Sigmoid colon (tissue), 7 donors: ENCODE measurements around the gene GGPS1. TPM values are rescaled to one million over a fixed set of nuclear protein-coding genes. Genes with fewer than 3 reads are reported as not detected.

Experiments
- DNase-seq: peaks from one replicate; pipeline ENCODE4 v3.0.0-alpha.2; 2019
- H3K27ac ChIP-seq, 4 donors: fragments of 200-600 bp; sonication (generic); one replicate each; pipeline ENCODE4 v1.5.1; 2016 to 2019; ENCODE audit warnings: mild to moderate bottlenecking in 1 of 4
- H3K27me3 ChIP-seq, 3 donors: fragments of 200-600 bp; sonication (generic); one replicate each; pipeline ENCODE4 v1.5.1; 2019; ENCODE audit warnings: mild to moderate bottlenecking in 1 of 3
- H3K36me3 ChIP-seq, 4 donors: fragments of 200-600 bp; sonication (generic); one replicate each; pipeline ENCODE4 v1.5.1; 2016 to 2019
- H3K4me1 ChIP-seq, 4 donors: fragments of 200-600 bp; sonication (generic); one replicate each; pipeline ENCODE4 v1.5.1; 2017 to 2019
- H3K4me3 ChIP-seq, 4 donors: fragments of 200-600 bp; sonication (generic); one replicate each; pipeline ENCODE4 v1.5.1; 2017 to 2019; ENCODE audit warnings: mild to moderate bottlenecking in 2 of 4, moderate library complexity in 1 of 4
- H3K9me3 ChIP-seq, 4 donors: fragments of 200-600 bp in 3 of 4; sonication (generic) in 3 of 4; one replicate each; pipeline versions ENCODE4 v1.5.1 to v1.6.1; 2013 to 2019
- EP300 ChIP-seq, 4 donors: sonication (generic); formaldehyde crosslinking; IDR thresholded peaks; one replicate each; pipeline ENCODE4 v1.6.1; 2017; ENCODE audit warnings: antibody characterized with exemption in 4 of 4
- POLR2A ChIP-seq, 2 donors: fragments of 450-650 bp; IDR thresholded peaks; one replicate each; pipeline ENCODE4 v1.6.1; 2016; ENCODE audit warnings: antibody characterized with exemption in 2 of 2, mild to moderate bottlenecking in 2 of 2, moderate library complexity in 2 of 2
- POLR2AphosphoS5 ChIP-seq, 4 donors: sonication (generic); formaldehyde crosslinking; IDR thresholded peaks; one replicate each; pipeline ENCODE4 v1.6.1; 2017; ENCODE audit warnings: antibody characterized with exemption in 4 of 4
- WGBS, 2 donors: extraction: QIAGEN DNeasy Blood & Tissue Kit; methylation state at CpG; one replicate each; pipeline ENCODE4 v1.1.7; 2013; 5-methylcytosine and 5-hydroxymethylcytosine counted together
- intact Hi-C: fragments of 100-400 bp; cut with DNase I; formaldehyde crosslinking; loops from one replicate; pipeline ENCODE4 v1.15.1; 2023
- polyA plus RNA-seq, 3 donors: library from polyadenylated mRNA; stranded (reverse); fragments of 200-250 nt; gene quantifications; one replicate each; pipeline ENCODE4 v1.2.3, GENCODE V29; 2013
- total RNA-seq, 4 donors: library from RNA; depleted of rRNA; stranded (reverse); fragments of >200 nt; gene quantifications; one replicate each; pipeline ENCODE4 v1.1.0, GENCODE V29; 2016
- TF ChIP-seq, protein P1 (sequence below), 4 experiments: fragments of 450-650 bp in 3 of 4; fragments of 200-600 bp in 1 of 4; IDR thresholded peaks; one replicate each; pipeline ENCODE4 v1.5.1; 2016 to 2019; ENCODE audit warnings: antibody characterized with exemption in 4 of 4, mild to moderate bottlenecking in 3 of 4, moderate library complexity in 2 of 4
- donor health status: healthy with polysubstance abuse.
- donor health status: Bipolar disorder and iron deficiency.
- donor health status: healthy.

GGPS1 gene
- total and polyA plus RNA-seq, 7 donors, result 16.6 to 35.7 (median 30.3) TPM

DNA sequence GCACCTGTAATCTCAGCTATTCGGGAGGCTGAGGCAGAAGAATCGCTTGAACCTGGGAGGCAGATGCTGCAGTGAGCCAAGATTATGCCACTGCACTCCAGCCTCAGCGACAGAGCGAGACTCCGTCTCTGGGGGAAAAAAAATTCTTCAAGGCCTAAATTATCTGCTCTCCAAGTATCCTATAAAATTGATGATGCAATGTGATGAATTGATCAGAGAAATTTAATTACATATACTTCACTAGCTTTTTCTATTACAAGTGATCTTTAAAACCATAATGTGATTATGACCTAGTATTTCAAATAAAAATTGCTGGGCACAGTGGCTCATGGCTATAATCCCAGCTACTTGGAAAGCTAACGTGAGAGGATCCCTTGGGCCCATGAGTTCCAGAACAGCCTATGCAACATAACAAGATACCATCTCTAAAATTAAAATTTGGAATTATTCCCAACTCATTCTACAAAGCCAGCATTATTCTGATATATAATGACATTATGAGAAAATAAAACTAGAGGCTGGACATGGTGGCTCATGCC, 44.1 kb upstream of the GGPS1 start:
- WGBS, 2 donors, result 95 to 98% methylated on average over 6 of the region's 6 CpGs
- H3K27ac ChIP-seq, result no peak overlapping the region
- no peaks in the 10 kb centered on the region for H3K9me3 ChIP-seq
- no peak for DNase-seq
- intact Hi-C loops, result no loop called here
- H3K4me1 ChIP-seq, result peaks cover 0 to 49% (median 29%) of the 10 kb centered on the region in 4 donors
- no peaks in the 10 kb centered on the region for H3K27me3 ChIP-seq
- H3K36me3 ChIP-seq, result no peaks in the 10 kb centered on the region
- TF ChIP-seq, protein P1, sequence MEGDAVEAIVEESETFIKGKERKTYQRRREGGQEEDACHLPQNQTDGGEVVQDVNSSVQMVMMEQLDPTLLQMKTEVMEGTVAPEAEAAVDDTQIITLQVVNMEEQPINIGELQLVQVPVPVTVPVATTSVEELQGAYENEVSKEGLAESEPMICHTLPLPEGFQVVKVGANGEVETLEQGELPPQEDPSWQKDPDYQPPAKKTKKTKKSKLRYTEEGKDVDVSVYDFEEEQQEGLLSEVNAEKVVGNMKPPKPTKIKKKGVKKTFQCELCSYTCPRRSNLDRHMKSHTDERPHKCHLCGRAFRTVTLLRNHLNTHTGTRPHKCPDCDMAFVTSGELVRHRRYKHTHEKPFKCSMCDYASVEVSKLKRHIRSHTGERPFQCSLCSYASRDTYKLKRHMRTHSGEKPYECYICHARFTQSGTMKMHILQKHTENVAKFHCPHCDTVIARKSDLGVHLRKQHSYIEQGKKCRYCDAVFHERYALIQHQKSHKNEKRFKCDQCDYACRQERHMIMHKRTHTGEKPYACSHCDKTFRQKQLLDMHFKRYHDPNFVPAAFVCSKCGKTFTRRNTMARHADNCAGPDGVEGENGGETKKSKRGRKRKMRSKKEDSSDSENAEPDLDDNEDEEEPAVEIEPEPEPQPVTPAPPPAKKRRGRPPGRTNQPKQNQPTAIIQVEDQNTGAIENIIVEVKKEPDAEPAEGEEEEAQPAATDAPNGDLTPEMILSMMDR (IDR thresholded peaks at IDR 0.05), result no peak
- TF ChIP-seq EP300 (IDR thresholded peaks at IDR 0.05) (no peak), POLR2AphosphoS5 (IDR thresholded peaks at IDR 0.05) (no peak), POLR2A (IDR thresholded peaks at IDR 0.05) (no peak)
- H3K4me3 ChIP-seq, result no peak overlapping the region

DNA sequence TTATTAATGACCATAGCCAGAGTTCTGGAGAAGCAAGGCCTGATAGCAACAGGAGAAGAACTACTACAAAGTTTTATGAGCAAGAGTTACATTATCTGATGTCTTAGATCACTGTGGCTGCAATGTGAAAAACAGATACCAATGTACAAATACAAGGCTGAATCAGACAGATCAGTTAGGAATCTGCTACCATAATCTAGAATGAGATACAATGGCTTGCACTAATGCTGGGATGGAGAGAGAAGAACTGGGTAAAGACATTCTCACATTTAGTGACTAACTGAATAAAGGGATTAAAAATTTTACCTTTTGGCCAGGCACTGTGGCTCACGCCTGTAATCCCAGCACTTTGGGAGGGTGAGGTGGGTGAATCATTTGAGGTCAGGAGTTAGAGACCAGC, 41.7 kb upstream of the GGPS1 start:
- Histone ChIP-seq H3K27me3 (no peaks in the 10 kb centered on the region), H3K4me3 (no peak overlapping the region), H3K27ac (no peak overlapping the region), H3K4me1 (peaks cover 0 to 42% (median 33%) of the 10 kb centered on the region in 4 donors), H3K36me3 (no peaks in the 10 kb centered on the region), H3K9me3 (no peaks in the 10 kb centered on the region)
- 76 to 82% methylated on average over 1 of the region's 1 CpG for WGBS, 2 donors
- intact Hi-C loops, result no loop called here
- TF ChIP-seq, protein P1 (IDR thresholded peaks at IDR 0.05), result no peak
- TF ChIP-seq POLR2A (IDR thresholded peaks at IDR 0.05) (no peak), POLR2AphosphoS5 (IDR thresholded peaks at IDR 0.05) (no peak), EP300 (IDR thresholded peaks at IDR 0.05) (no peak)
- DNase-seq, result no peak

DNA sequence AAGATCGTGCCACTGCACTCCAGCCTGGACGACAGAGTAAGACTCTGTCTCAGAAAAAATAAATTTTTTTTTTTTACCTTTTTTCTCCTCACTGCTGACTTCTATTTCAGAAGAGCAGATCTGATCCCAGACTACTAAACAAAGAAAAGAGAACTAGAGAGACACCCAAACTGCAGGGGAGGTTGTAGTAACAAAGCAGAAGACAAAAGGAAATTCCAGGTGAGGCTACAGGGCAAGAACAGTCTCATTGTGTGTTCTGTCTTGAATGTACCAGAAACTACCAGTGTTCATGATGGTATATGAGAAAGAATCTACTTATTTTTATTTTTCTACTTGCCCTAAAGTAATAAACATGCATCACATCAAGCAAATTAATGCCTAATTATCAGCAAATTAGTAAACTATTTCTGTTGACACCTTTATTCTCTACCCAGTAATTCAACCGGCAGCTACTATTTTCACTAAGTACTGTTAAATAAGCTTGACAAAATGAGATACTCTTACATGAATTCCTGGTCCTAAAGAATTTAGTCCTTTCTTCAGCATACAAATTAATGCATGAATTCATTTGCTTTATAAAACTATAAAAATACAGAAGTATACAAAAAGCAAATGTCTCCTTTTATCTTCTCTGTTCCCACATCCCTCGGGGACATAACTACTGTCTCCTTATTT, 41.0 kb upstream of the GGPS1 start:
- H3K9me3 ChIP-seq, result no peaks in the 10 kb centered on the region
- H3K4me1 ChIP-seq, result peaks cover 0 to 41% (median 34%) of the 10 kb centered on the region in 4 donors
- no peak for DNase-seq
- H3K36me3 ChIP-seq, result no peaks in the 10 kb centered on the region
- 87 to 91% methylated on average over 4 of the region's 4 CpGs for WGBS, 2 donors
- H3K4me3 ChIP-seq, result no peak overlapping the region
- no peak overlapping the region for H3K27ac ChIP-seq
- no peaks in the 10 kb centered on the region for H3K27me3 ChIP-seq
- intact Hi-C loops, result no loop called here
- TF ChIP-seq, protein P1 (IDR thresholded peaks at IDR 0.05), result no peak
- no peak for TF ChIP-seq POLR2AphosphoS5 (IDR thresholded peaks at IDR 0.05)
- no peak for TF ChIP-seq EP300 (IDR thresholded peaks at IDR 0.05)

DNA sequence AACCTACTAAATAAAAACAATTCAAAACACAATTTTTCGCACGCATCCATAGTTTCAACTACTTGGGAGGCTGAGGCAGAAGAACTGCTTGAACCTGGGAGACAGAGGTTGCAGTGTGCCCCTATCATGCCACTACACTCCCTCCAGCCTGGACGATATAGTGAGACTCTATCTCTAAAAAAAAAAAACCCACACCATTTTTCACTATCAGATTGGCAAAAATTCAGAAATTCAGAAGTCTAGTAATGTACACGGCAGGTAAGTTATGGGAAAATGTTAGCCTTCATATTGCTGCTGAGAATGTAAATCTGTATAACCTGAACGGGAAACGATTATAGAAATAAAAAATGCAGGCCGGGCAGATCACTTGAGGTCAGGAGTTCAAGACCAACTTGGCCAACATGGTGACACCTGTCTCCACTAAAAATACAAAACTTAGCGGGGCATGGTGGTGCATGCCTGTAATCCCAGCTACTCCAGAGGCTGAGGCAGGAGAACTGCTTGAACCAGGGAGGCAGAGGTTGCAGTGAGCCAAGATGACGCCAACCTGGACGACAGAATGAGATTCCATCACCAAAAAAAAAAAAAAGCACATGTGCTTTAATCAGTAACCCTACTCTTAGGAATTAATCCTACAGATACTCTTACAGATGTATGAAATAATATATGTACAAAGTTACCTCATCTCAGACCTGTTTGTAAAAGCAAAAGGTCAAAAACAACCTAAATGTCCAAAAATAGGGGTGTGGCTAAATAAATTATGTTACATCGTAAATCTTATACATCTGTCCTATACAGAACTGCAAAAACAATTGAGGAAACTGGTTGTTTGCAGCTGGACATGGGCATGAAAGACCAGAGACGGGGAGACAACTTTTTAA, 38.3 kb upstream of the GGPS1 start:
- H3K27ac ChIP-seq, result no peak overlapping the region
- peaks cover 0 to 56% (median 40%) of the 10 kb centered on the region in 4 donors for H3K4me1 ChIP-seq
- intact Hi-C loops, result no loop called here
- TF ChIP-seq POLR2A (IDR thresholded peaks at IDR 0.05) (no peak), POLR2AphosphoS5 (IDR thresholded peaks at IDR 0.05) (no peak), EP300 (IDR thresholded peaks at IDR 0.05) (no peak)
- TF ChIP-seq, protein P1 (IDR thresholded peaks at IDR 0.05), result no peak
- 90% methylated on average over 12 of the region's 12 CpGs for WGBS, 2 donors
- no peak for DNase-seq
- H3K27me3 ChIP-seq, result no peaks in the 10 kb centered on the region
- H3K4me3 ChIP-seq, result no peak overlapping the region
- H3K36me3 ChIP-seq, result no peaks in the 10 kb centered on the region
- no peaks in the 10 kb centered on the region for H3K9me3 ChIP-seq
